ENCODE data around the gene DCD.

The DCD gene

GRCh38 chr12:54680374-54680773 lies 32.2 kb upstream of the DCD start:
- Histone ChIP-seq H3K27me3 (ENCODE audit: insufficient read depth, poor library complexity, severe bottlenecking) (peaks cover 5% of the 10 kb centered on the region), H3K4me3 (replicated peaks; ENCODE audit: insufficient read depth, low read length) (no peak overlapping the region), H3K27ac (replicated peaks) (no peak overlapping the region)
- peak in 1 of 2 experiments; percentile 57 for DNase-seq (ENCODE audit: low read depth in 1 of 2, low spot score in 1 of 2)
- TF ChIP-seq REST (IDR thresholded peaks at IDR 0.05; ENCODE audit: insufficient replicate concordance, low read depth): no peak
- peak; percentile 86 for TF ChIP-seq CTCF (IDR thresholded peaks at IDR 0.05; ENCODE audit: insufficient read depth, low read length)

- no peak for DNase-seq (ENCODE audit: low read depth in 1 of 2, low spot score in 1 of 2)
- no peak for TF ChIP-seq SPI1 (IDR thresholded peaks at IDR 0.05; ENCODE audit: borderline replicate concordance, low read depth)
- TF ChIP-seq REST (IDR thresholded peaks at IDR 0.05; ENCODE audit: insufficient replicate concordance, low read depth): no peak
- TF ChIP-seq POLR2AphosphoS5 (IDR thresholded peaks at IDR 0.05; ENCODE audit: low read depth): no peak
- no peak for TF ChIP-seq CTCF (IDR thresholded peaks at IDR 0.05; ENCODE audit: insufficient read depth, low read length)
- TF ChIP-seq GABPA (IDR thresholded peaks at IDR 0.05; ENCODE audit: low read depth): no peak
- Histone ChIP-seq H3K27me3 (ENCODE audit: insufficient read depth, poor library complexity, severe bottlenecking) (no peaks in the 10 kb centered on the region), H3K4me3 (replicated peaks; ENCODE audit: insufficient read depth, low read length) (no peak overlapping the region), H3K27ac (replicated peaks) (no peak overlapping the region)
These were observed 30.0 kb upstream of the DCD start for GRCh38 chr12:54678131-54678530.

- peaks cover 4% of the 10 kb centered on the region for H3K27me3 ChIP-seq (ENCODE audit: insufficient read depth, poor library complexity, severe bottlenecking)
- no peak for TF ChIP-seq CTCF (IDR thresholded peaks at IDR 0.05; ENCODE audit: insufficient read depth, low read length)
- no peak for TF ChIP-seq GABPA (IDR thresholded peaks at IDR 0.05; ENCODE audit: low read depth)
- TF ChIP-seq SPI1 (IDR thresholded peaks at IDR 0.05; ENCODE audit: borderline replicate concordance, low read depth): no peak
- TF ChIP-seq POLR2AphosphoS5 (IDR thresholded peaks at IDR 0.05; ENCODE audit: low read depth): no peak
- no peak for TF ChIP-seq REST (IDR thresholded peaks at IDR 0.05; ENCODE audit: insufficient replicate concordance, low read depth)
- DNase-seq (ENCODE audit: low read depth in 1 of 2, low spot score in 1 of 2): no peak
- H3K4me3 ChIP-seq (replicated peaks; ENCODE audit: insufficient read depth, low read length): no peak overlapping the region
- no peak overlapping the region for H3K27ac ChIP-seq (replicated peaks)
These were observed 19.8 kb upstream of the DCD start for GRCh38 chr12:54667945-54668344.

All from HL-60 (cell line).